ENCODE results near the gene KIAA0232.

KIAA0232 gene

DNA sequence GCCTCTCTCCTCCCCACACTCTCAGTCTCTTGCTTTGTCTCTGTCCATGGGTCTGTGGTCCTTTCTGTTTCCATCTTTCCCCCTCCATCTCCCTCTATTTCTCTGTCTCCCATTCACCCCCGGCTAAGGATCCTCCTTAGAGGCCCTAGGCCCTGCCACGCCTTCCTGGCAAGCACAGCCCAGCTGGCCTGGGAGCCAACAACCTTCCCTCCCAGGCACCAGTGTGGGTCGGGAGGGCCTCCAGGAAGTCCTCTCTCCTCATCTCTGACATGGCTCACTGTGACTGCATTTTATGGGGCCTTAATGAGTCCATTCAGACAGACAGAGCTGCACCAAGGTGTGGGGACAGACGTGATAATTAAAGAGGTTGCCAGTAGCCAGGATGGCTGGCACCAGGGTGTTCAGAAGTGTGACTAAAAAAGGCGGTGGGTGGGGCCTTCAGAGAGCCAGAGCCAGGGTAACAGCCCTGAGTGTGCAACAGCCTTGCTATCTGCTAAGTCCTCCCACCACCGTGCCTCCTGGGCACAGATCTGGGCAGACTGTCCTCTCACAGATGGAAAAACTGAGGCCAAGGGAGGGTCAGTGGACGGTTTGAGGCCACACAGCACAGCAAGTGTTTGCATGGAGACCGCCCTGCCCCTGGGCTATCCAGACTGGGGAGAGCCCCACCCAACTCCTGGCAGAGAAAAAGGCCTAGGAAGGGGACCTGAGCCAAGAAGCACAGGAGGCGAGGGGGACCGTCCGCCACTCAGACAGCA is 35.1 kb upstream of the KIAA0232 start:
- Histone ChIP-seq H3K4me1 (ENCODE audit: control insufficient read depth, insufficient read depth, low read length) (peaks cover 19% of the 10 kb centered on the region), H3K9me3 (ENCODE audit: control insufficient read depth in 2 of 2, low read length in 2 of 2) (no peaks in the 10 kb centered on the region), H3K9ac (ENCODE audit: low read length in 2 of 2) (peak overlapping the region in 1 of 2 donors; percentile 21), H3K27me3 (ENCODE audit: control insufficient read depth in 1 of 2, insufficient read depth in 2 of 2, low read length in 2 of 2) (peaks cover 0 to 2% of the 10 kb centered on the region in 2 donors), H3K4me3 (ENCODE audit: low read length in 2 of 2) (peak overlapping the region in 1 of 2 donors; percentile 3), H3K27ac (ENCODE audit: low read length) (no peak overlapping the region), H3K36me3 (ENCODE audit: control insufficient read depth in 2 of 2, insufficient read depth in 2 of 2, low read length in 2 of 2) (no peaks in the 10 kb centered on the region)

DNA sequence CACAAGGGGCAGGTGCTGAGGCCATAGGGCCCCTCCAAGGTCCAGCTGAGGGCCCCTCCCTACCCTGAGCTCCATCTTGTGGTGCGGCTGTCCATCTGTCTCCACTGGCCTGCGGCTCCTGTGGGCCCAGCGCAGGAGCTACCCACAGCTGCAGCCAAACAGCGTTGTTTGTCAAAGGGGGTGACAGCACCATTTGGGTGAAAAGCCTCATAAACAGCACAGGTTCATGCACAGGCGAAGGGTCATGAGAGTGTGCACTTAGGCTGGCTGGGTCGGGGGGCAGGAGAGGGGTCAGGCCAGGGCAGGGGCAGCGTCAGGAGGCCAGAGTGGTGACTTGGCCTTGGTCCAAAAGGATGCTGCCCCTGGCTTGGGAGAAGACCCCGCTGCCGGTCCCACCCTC is 34.2 kb upstream of the KIAA0232 start:
- Histone ChIP-seq H3K27me3 (ENCODE audit: control insufficient read depth in 1 of 2, insufficient read depth in 2 of 2, low read length in 2 of 2) (peaks cover 0 to 2% of the 10 kb centered on the region in 2 donors), H3K4me3 (ENCODE audit: low read length in 2 of 2) (no peak overlapping the region), H3K36me3 (ENCODE audit: control insufficient read depth in 2 of 2, insufficient read depth in 2 of 2, low read length in 2 of 2) (no peaks in the 10 kb centered on the region), H3K27ac (ENCODE audit: low read length) (no peak overlapping the region), H3K4me1 (ENCODE audit: control insufficient read depth, insufficient read depth, low read length) (peaks cover 19% of the 10 kb centered on the region), H3K9me3 (ENCODE audit: control insufficient read depth in 2 of 2, low read length in 2 of 2) (no peaks in the 10 kb centered on the region), H3K9ac (ENCODE audit: low read length in 2 of 2) (no peak overlapping the region)

DNA sequence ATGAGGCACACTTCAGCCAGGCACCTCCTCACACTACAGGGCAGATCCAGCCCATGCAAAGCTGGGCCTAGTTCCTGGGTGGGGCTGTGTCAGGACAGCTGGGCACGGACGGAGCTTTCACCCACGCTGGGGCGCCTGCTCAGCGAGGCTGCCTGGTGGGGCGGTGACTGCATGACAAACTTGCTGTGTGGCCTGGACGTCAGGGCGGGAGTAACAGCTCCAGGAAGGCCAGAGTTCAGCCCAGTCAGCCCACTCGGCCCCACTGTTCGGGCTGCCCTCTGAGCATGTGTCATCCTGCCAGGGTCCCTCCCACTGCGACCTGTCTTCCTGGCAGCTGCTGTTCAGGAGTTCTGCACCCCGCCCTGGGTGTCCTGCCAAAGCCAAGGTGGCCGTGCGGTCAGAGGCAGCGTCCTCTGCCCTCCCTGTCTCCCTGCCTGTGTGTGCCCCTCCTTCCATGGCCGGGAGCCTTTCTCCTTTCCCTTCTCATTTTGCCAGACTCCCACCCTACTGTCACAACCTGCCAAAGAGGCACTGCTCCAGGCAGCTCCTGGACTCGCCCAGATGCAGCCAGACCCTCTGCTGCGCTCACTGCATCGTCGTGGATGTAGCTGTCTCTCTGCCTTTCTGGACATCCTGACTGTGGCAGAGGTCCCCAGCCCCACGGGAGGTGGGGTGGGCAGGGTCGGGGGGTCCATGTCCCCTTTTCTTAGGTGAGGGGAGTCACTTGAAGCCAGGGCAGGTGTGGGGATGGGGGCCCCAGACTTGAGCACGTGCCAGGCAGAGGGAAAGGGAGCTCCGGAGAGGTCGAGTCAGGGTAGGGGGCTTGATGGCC is 33.0 kb upstream of the KIAA0232 start:
- Histone ChIP-seq H3K9ac (ENCODE audit: low read length in 2 of 2) (no peak overlapping the region), H3K27me3 (ENCODE audit: control insufficient read depth in 1 of 2, insufficient read depth in 2 of 2, low read length in 2 of 2) (peaks cover 0 to 2% of the 10 kb centered on the region in 2 donors)

DNA sequence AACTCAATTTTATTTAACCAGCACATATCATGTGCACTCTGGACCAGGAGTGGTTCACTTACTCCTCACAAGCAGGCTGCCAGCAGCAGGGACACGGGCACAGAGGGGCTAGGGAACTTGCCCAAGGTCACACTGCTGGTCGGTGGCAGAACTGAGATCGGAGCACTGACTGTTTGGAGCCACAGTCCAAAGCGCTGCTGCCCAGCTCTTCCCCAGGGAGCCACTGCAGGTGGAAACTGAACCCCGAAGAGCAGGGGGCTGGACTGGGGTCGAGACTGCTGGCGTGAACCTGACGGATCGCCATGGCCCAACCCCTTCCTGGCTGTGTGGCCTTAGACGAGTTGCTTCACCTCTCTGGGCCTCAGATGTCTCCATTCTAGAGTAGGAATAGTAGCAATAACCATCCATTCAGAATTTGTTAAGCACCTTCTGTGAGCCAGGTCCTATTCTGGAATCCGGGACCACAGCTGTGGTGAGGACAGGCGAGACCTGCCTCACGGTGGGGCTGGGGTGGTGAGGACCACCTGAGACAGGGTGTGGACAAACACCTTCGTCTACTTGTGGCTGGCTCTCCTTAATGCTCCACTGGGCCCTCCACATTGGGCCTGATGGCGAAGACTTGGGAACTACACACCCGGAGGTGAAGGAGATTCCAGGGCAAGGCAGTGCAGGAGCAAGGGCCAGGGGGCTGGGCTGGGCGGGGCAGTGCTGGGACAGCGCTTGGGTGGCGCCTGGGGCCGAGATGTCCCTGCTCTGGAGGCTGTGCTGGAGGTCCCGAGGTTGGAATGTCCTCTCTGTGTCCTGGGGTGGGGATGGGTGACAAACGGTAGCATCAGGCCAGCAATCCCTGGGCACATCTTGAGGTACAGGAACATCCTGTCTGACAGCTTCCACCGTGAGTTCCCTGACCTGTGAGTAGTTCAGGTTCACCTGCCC is 32.0 kb upstream of the KIAA0232 start:
- H3K36me3 ChIP-seq (ENCODE audit: control insufficient read depth in 2 of 2, insufficient read depth in 2 of 2, low read length in 2 of 2) = no peaks in the 10 kb centered on the region
- H3K4me3 ChIP-seq (ENCODE audit: low read length in 2 of 2) = no peak overlapping the region
- H3K9me3 ChIP-seq (ENCODE audit: control insufficient read depth in 2 of 2, low read length in 2 of 2) = no peaks in the 10 kb centered on the region
- H3K27me3 ChIP-seq (ENCODE audit: control insufficient read depth in 1 of 2, insufficient read depth in 2 of 2, low read length in 2 of 2) = peaks cover 0 to 2% of the 10 kb centered on the region in 2 donors
- H3K9ac ChIP-seq (ENCODE audit: low read length in 2 of 2) = no peak overlapping the region
- peaks cover 19% of the 10 kb centered on the region for H3K4me1 ChIP-seq (ENCODE audit: control insufficient read depth, insufficient read depth, low read length)
- no peak overlapping the region for H3K27ac ChIP-seq (ENCODE audit: low read length)

More for the DNA sequence above, 33.0 kb upstream of the KIAA0232 start:
- Histone ChIP-seq H3K4me1 (ENCODE audit: control insufficient read depth, insufficient read depth, low read length) (peaks cover 19% of the 10 kb centered on the region), H3K9me3 (ENCODE audit: control insufficient read depth in 2 of 2, low read length in 2 of 2) (no peaks in the 10 kb centered on the region), H3K36me3 (ENCODE audit: control insufficient read depth in 2 of 2, insufficient read depth in 2 of 2, low read length in 2 of 2) (no peaks in the 10 kb centered on the region), H3K27ac (ENCODE audit: low read length) (no peak overlapping the region), H3K4me3 (ENCODE audit: low read length in 2 of 2) (no peak overlapping the region)

DNA sequence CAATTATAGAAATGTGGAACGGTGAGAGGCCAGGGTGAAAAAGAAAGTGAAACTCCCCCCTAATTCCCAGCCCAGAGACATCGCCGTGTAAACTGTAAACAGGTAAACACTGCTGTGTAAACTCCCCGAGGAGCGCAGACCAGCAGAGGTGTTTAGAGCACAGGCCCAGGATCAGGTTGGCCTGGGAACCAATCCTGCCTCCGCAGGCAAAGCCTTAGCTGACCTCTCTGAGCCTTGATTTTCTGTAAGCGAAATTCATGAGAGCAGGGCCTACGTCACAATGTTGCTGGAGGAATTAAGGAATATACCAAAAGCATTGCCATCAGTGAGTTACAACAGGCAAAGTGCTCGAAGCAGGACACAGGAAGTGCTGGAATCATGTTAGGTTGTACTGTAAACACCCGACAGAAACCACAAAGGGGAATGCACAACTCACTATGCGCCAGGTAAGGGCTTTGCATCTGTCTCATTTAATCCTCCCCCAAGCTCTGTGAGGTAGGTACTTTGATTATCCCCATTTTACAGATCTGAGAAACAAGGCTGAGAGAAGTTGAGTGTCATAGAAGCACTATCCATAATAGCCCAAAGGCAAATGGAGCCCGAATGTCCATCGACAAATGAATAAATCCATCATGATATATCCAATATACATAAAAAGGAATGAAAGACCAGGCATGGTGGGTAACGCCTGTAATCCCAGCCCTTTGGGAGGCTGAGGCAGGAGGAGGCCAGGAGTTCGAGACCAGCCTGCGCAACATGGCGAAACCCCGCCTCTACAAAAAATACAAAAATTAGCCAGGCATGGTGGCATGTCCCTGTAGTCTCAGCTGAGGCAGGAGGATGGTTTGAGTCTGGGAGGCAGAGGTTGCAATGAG is 30.7 kb upstream of the KIAA0232 start:
- Histone ChIP-seq H3K9ac (ENCODE audit: low read length in 2 of 2) (no peak overlapping the region), H3K4me1 (ENCODE audit: control insufficient read depth, insufficient read depth, low read length) (peaks cover 16% of the 10 kb centered on the region), H3K4me3 (ENCODE audit: low read length in 2 of 2) (no peak overlapping the region), H3K27me3 (ENCODE audit: control insufficient read depth in 1 of 2, insufficient read depth in 2 of 2, low read length in 2 of 2) (no peaks in the 10 kb centered on the region), H3K27ac (ENCODE audit: low read length) (no peak overlapping the region), H3K9me3 (ENCODE audit: control insufficient read depth in 2 of 2, low read length in 2 of 2) (no peaks in the 10 kb centered on the region), H3K36me3 (ENCODE audit: control insufficient read depth in 2 of 2, insufficient read depth in 2 of 2, low read length in 2 of 2) (no peaks in the 10 kb centered on the region)

DNA sequence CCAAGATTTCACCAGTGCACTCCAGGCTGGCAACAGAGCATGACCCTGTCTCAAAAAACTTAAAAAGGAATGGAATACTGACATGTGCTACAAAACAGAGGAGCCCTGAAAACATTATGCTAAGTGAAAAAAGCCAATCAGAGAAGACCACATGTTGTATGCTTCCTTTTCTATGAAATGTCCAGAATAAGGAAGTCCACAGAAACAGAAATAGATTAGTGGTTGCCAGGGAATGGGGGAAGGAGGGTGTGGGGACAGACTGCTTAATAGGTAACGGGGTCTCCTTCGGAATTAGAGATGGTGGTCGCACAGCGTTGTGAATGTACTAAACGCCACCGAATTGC is 30.1 kb upstream of the KIAA0232 start:
- Histone ChIP-seq H3K4me1 (ENCODE audit: control insufficient read depth, insufficient read depth, low read length) (peaks cover 11% of the 10 kb centered on the region), H3K27ac (ENCODE audit: low read length) (no peak overlapping the region)

DNA sequence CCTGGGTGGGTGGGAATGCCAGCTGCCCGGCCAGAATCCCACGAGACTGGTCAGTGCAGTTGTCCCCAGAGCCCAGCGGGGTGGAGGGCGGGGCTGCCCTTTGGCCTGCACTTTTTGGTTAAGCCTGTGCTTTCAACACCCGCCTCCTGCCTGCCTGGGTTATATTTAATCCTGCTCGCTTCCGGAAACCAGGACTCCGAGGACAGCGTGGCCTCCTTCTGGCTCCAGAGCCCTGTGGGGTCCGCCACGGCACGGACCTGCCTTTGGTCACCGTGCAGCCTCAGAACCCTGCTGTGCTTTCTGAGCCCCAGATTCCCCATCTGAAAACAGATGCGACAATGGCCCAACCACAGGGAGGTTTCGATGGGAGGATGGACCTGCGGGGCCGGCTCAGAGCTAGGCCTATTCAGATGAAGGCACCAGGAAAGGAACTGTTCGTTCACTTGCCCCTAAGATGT is 29.4 kb upstream of the KIAA0232 start:
- no peaks in the 10 kb centered on the region for H3K9me3 ChIP-seq (ENCODE audit: control insufficient read depth in 2 of 2, low read length in 2 of 2)
- H3K4me1 ChIP-seq (ENCODE audit: control insufficient read depth, insufficient read depth, low read length) = peaks cover 7% of the 10 kb centered on the region
- no peak overlapping the region for H3K27ac ChIP-seq (ENCODE audit: low read length)
- no peaks in the 10 kb centered on the region for H3K36me3 ChIP-seq (ENCODE audit: control insufficient read depth in 2 of 2, insufficient read depth in 2 of 2, low read length in 2 of 2)
- H3K9ac ChIP-seq (ENCODE audit: low read length in 2 of 2) = no peak overlapping the region
- no peak overlapping the region for H3K4me3 ChIP-seq (ENCODE audit: low read length in 2 of 2)
- no peaks in the 10 kb centered on the region for H3K27me3 ChIP-seq (ENCODE audit: control insufficient read depth in 1 of 2, insufficient read depth in 2 of 2, low read length in 2 of 2)

More for the DNA sequence above, 30.1 kb upstream of the KIAA0232 start:
- no peak overlapping the region for H3K9ac ChIP-seq (ENCODE audit: low read length in 2 of 2)
- H3K36me3 ChIP-seq (ENCODE audit: control insufficient read depth in 2 of 2, insufficient read depth in 2 of 2, low read length in 2 of 2) = no peaks in the 10 kb centered on the region
- no peaks in the 10 kb centered on the region for H3K27me3 ChIP-seq (ENCODE audit: control insufficient read depth in 1 of 2, insufficient read depth in 2 of 2, low read length in 2 of 2)
- no peak overlapping the region for H3K4me3 ChIP-seq (ENCODE audit: low read length in 2 of 2)
- no peaks in the 10 kb centered on the region for H3K9me3 ChIP-seq (ENCODE audit: control insufficient read depth in 2 of 2, low read length in 2 of 2)

DNA sequence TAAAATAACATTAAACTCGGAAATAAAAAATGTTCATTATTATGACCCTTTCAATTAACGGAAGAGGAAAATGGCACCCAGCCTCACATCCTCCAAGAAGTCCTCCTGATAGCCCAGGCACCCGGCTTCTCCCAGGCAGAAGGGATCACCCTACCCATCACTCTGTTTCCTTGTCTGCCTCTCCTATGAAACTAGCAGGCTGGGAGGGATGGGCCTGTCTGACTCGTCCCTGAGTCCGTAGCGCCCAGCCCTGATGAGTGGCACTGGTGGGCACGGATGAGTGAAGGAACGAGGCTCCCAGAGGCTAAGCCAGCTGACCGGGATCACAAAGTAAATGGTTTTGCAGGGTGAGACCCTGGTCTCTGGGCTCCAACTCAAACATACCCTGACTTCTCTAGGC is 28.6 kb upstream of the KIAA0232 start:
- Histone ChIP-seq H3K36me3 (ENCODE audit: control insufficient read depth in 2 of 2, insufficient read depth in 2 of 2, low read length in 2 of 2) (no peaks in the 10 kb centered on the region), H3K4me3 (ENCODE audit: low read length in 2 of 2) (no peak overlapping the region)

DNA sequence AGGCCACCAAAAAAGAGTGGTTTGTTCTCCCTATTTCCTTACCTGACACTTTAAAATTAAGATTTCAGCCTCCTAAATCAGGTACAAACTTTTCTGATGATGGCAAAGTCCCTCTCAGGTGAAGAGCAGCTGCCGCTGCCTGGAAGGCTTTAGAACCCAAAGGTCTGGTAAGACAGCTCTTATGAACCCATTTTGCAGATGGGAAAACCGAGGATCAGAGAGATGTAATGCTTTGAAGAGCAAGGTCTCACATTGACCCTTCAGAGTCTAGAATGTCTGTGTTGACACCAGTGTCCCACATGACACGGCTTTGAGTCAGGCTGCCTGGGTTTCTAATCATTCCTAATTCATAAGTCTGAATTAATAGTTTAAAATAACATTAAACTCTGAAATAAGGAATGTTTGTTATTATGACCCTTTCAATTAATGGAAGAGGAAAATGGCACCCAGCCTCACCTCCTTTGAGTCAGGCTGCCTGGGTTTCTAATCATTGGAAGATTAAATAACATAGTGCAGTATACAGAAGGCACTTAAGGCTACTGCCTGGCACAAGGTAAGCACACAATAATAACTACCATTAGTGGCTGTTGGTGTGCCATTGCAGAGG is 27.9 kb upstream of the KIAA0232 start:
- no peak overlapping the region for H3K4me3 ChIP-seq (ENCODE audit: low read length in 2 of 2)
- H3K9me3 ChIP-seq (ENCODE audit: control insufficient read depth in 2 of 2, low read length in 2 of 2) = no peaks in the 10 kb centered on the region
- no peaks in the 10 kb centered on the region for H3K36me3 ChIP-seq (ENCODE audit: control insufficient read depth in 2 of 2, insufficient read depth in 2 of 2, low read length in 2 of 2)
- H3K27me3 ChIP-seq (ENCODE audit: control insufficient read depth in 1 of 2, insufficient read depth in 2 of 2, low read length in 2 of 2) = no peaks in the 10 kb centered on the region
- H3K9ac ChIP-seq (ENCODE audit: low read length in 2 of 2) = no peak overlapping the region
- peaks cover 3% of the 10 kb centered on the region for H3K4me1 ChIP-seq (ENCODE audit: control insufficient read depth, insufficient read depth, low read length)
- no peak overlapping the region for H3K27ac ChIP-seq (ENCODE audit: low read length)

More for the DNA sequence above, 28.6 kb upstream of the KIAA0232 start:
- H3K27me3 ChIP-seq (ENCODE audit: control insufficient read depth in 1 of 2, insufficient read depth in 2 of 2, low read length in 2 of 2) = no peaks in the 10 kb centered on the region
- peaks cover 7% of the 10 kb centered on the region for H3K4me1 ChIP-seq (ENCODE audit: control insufficient read depth, insufficient read depth, low read length)
- H3K9me3 ChIP-seq (ENCODE audit: control insufficient read depth in 2 of 2, low read length in 2 of 2) = no peaks in the 10 kb centered on the region
- no peak overlapping the region for H3K27ac ChIP-seq (ENCODE audit: low read length)
- no peak overlapping the region for H3K9ac ChIP-seq (ENCODE audit: low read length in 2 of 2)
